ENCODE data around the gene ALK.

DNA sequence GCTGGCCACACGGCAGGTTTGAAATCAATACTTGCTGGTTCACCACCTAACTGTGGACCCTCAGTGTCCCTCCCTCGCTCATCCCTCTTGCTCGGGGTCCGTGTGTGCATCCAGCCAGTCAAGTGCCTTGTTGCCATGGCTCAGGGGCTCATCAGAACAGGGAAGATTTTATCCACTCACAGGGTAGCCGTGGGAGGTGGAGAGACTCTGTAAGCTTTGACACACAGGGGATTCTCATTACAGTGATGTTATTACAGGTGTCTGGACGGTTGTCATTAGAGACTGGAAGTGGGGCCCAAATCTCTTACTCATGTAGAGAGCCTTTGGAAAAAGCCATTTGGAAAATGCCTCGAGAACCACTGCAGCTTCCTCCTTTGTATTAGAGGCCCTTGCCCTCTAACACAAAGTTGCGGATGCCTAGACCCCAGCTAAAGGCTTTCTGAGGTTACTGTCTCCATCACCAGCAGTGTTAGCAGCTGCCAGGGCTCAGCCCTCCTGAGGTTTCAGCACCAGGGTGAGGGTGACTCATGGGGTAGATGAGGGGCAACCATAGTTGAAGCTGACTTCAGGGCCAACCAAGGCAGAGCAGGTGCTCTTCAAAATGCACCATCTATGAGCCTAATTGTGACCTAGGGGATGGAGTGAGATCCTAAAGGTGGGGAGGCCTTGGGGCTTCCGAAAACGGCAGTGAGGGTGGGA lies 610.6 kb downstream of the ALK start:
- TF ChIP-seq MYC (IDR thresholded peaks at IDR 0.05; ENCODE audit: low read depth, low read length), result no peak
- TF ChIP-seq, protein P1, sequence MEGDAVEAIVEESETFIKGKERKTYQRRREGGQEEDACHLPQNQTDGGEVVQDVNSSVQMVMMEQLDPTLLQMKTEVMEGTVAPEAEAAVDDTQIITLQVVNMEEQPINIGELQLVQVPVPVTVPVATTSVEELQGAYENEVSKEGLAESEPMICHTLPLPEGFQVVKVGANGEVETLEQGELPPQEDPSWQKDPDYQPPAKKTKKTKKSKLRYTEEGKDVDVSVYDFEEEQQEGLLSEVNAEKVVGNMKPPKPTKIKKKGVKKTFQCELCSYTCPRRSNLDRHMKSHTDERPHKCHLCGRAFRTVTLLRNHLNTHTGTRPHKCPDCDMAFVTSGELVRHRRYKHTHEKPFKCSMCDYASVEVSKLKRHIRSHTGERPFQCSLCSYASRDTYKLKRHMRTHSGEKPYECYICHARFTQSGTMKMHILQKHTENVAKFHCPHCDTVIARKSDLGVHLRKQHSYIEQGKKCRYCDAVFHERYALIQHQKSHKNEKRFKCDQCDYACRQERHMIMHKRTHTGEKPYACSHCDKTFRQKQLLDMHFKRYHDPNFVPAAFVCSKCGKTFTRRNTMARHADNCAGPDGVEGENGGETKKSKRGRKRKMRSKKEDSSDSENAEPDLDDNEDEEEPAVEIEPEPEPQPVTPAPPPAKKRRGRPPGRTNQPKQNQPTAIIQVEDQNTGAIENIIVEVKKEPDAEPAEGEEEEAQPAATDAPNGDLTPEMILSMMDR (IDR thresholded peaks at IDR 0.05; ENCODE audit: low read depth, low read length), result no peak

Data from NB4 (cell line).